HG02588 (cell line): ENCODE measurements around the gene UGT1A7.

Experiments
- ATAC-seq: cut with Tn5 transposase; IDR thresholded peaks from one replicate; pipeline ENCODE4 v1.9.1; 2021; ENCODE audit warnings: mild to moderate bottlenecking, moderate library complexity; ENCODE audit not compliant: unreplicated experiment

The UGT1A7 gene

DNA sequence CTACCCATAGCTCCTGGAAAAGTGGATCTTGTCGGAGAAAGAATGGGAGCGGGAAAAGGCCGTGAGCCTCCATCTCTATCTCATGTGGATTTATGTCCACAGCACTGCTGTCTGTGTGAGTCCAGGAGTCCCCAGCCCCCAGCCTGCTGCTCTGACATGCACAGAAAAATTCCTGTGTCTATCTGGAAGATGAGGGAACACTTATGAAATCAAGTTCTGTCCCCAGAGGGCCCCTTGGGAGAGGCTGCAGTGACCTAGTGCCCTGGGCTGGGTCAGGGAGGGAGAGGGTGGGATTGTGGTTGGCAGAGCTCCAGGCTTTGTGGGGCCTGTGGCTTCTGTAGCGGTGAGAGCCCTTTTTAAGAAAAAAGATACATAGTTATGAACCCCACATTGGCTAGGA is 135.1 kb downstream of the UGT1A7 start:
- no peak for ATAC-seq

DNA sequence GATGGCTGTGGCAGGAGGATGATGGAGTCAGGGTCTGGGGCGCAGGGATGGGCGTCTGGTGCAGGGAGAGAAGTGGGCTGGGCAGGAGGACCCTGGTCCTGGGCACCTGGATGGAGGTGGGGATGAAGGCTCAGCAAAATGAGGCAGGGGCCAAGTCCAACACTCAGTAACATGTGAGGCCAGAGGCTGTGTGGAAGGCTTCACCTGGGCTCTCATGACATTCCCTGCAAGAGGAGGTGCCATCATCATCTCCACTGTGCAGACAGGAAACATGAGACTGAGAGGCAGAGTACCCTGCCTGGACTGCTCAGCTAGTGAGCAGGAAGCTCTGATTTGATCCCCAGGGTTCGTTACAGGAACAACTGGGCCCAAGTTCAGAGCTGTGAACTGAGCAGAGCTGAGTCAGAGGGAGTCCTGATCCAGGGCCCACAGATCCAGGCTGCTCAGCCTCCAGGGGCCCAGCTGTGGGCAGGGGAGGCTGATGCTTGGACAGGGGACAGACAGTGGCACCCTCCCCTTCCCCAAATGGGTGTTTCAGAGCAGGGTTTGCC is 135.7 kb downstream of the UGT1A7 start:
- ATAC-seq: no peak

DNA sequence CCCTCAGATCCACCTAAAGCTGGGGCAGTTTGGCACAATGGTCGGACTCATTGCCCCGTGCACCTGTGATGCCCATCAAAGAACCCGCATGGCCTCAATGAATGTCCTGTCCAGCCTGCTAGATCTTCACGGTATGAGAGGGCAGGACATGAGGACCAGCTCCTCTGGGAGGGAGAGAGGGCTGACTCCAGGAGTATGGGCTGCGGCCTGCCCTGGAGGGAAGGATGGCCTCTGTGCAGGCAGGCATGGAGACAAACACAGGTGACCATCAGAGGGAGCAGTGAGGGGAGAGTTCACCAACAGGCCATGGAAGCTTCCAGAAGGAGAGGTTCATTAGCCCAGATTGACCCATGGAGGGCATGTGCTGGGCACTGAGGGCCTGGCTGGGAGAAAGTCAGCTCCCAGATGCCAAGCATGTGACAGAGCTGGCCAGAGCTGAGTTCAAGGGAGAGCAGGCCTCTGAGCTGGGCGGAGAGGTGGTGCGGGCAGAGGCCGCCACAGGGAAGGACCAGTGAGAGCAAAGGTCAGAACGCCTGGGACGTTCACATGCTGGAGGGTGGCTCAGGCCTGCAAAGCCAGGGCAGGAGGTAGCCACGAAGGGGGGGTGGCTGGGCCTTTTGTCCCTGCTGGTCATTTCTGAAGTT is 136.4 kb downstream of the UGT1A7 start:
- ATAC-seq: no peak

DNA sequence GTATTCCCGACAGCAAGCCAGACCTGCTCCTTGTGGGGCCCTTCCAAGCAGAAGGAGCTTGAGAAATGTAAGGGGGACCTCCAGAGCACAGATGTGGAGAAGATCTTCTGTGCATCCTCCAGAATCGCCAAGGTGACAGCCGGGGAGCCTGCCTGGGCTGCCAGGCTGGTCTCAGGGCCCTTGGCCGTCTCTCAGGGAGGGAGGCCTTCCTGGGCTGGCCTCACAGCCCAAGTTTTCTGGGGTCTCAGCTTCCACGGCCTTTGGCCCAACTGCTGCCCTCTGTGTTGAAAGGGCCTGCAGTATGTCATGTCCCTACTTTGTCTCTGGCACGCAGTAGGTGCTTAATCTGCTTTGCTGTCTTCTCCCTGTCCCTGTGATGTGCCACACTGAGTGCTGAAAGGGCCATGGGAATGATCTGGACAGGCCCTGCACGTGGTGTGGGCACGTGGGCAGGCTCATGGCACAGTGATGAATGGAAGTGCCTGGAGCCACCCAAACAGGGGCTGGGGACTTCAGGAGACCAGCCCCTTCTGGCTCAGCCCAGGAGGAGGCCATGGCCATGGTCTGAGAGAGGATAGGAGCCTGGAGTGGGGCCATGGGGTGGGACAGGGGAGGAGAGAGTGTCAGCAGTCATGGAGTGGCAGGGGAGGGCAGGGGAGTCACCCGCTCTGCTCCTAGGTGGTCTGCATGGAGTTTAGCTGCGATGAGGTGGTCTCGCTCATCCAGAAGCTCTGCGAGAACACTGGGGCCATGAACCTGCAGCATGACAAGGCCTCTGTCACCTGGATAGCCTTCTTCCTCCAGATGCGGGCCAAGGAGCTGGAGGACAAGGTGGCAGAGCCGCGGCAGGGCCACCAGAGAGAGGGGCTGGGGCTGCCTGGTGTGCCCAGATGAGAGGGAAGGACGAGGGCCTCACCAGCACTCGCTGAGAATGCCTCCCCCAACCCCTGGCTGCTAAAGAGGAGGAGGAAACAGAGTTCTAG is 137.2 kb downstream of the UGT1A7 start:
- no peak for ATAC-seq

DNA sequence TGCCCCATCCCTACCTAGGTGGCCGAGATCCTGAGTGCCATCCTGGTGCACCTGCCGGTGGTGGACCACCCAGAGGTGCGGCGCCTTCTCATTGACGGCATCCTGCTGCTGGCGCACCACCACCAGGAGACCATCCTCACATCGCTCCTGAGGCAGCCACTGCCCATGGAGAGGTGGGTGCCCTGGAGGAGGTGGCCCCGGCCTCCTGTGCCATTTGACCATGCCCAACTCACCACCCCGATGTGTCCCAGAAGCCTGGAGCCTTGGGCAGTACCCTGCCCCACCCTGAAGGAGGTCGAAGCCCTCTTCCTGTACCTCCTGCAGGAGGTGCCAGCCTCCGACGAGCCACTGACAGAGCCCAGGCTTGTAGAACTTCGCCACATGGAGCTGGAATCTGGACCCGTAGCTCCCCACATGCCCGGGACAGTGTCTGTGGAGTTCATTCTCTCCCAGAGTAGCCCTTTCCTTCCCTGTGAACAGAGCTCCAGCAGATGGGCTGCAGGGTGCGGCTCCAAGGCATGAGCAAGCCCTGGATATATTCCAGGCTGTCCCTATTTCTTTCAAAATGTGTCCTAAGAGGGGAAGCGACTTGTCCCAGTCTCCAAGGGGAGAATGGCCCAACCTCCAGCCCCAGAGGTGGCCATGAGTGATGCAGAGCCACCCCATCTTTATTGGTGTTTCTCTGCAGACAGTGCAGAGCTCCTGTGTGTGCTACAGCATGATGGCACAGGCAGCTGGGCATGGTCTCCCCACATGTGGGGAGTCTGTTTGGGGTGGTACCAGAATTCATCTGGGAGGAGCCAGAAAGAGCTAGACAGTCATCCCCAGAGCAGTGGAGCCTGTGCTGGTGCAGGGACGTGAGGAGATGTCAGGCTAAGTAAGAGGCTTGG is 138.4 kb downstream of the UGT1A7 start:
- ATAC-seq: no peak

DNA sequence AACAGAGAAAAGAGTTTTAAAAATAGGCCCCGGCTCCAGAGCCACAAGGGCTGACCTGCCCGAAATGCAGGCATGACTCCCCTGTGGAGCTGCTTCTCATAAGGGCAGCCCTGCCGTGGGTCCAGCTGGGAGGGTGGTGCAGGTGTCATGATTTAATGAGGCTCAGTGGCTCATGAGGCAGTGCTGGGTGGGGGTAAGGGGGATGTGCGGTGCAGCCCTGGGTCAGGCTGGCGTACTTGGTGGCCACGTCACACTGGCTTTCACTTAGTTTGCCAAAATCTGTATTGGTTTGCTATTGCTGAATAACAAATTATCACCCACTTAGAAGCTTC is 139.0 kb downstream of the UGT1A7 start:
- ATAC-seq: no peak

DNA sequence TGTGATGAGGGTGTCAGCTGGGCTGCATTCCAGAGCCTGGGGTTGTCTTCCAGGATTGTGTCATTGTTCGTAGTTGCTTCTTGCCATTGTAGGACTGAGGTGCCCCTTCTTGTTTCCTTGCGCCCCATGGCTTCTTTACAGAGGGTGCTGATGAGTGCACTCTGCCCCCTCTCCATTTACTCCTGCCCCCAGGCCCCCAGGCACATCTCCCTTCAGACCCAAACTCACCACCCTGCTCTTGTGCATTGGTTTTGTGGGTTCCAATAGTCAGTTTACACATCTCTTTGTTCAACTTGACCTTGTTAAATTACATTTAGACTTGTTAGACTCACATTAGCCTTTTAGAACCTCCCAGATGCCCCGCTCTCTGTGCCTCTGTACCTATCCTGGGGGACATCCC is 139.5 kb downstream of the UGT1A7 start:
- no peak for ATAC-seq

DNA sequence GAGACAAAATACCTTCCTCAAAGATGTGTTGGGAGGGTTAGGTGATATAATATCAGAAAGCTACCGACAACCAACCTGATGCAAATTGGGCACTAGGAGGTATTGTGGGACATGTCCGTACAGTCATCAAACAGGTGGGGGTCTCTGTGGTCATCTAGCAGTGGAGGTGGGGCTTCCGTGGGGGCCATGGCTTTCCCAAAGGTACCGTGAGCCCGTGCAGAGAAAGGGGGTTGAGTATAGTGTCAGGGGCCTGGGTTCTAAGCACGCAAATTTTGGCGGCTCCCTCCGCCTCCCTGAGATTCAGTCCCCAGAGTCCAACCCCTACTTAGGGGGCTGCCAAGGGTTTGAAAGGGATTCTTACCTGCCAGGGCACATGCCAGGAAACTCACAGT is 140.0 kb downstream of the UGT1A7 start:
- ATAC-seq: no peak

DNA sequence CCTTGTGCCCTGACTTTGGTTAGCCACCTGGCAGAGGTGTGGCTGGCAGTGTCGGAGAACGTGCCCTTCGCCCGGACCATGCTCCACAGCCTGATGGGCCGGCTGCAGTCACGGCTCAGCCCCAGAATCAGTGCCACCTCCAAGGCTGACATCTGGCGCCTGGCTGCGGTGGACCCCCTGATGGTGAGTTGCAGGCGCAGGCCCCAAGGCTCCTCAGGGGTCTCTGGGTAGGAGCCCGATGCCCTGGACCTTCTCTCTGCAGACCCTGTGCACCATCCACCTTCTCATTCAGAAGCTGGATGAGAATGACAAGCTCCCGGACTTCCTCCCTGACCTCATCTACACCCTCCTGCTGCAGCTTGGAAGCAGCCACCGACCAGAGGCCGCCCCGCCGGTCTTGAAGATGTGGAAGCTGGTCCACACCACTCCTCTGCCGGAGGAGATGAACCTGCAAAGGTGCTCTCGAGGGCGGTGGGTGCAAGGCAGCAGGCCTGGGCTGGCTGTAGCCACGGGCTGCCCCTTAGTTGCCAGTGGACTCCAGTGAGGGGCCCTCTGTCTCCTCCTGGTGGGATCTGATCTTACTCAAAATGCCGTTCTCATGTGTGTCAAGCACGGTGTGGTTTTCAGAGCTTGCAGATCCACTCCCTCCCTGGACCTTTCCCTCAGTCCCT is 140.5 kb downstream of the UGT1A7 start:
- ATAC-seq: no peak
